ENCODE data around the gene SFMBT2.

- TF ChIP-seq, protein P1, sequence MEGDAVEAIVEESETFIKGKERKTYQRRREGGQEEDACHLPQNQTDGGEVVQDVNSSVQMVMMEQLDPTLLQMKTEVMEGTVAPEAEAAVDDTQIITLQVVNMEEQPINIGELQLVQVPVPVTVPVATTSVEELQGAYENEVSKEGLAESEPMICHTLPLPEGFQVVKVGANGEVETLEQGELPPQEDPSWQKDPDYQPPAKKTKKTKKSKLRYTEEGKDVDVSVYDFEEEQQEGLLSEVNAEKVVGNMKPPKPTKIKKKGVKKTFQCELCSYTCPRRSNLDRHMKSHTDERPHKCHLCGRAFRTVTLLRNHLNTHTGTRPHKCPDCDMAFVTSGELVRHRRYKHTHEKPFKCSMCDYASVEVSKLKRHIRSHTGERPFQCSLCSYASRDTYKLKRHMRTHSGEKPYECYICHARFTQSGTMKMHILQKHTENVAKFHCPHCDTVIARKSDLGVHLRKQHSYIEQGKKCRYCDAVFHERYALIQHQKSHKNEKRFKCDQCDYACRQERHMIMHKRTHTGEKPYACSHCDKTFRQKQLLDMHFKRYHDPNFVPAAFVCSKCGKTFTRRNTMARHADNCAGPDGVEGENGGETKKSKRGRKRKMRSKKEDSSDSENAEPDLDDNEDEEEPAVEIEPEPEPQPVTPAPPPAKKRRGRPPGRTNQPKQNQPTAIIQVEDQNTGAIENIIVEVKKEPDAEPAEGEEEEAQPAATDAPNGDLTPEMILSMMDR (IDR thresholded peaks at IDR 0.05): no peak
- TF ChIP-seq POLR2A (IDR thresholded peaks at IDR 0.05): no peak
- TF ChIP-seq EP300 (IDR thresholded peaks at IDR 0.05; ENCODE audit: low read depth): no peak
- no peak for TF ChIP-seq POLR2AphosphoS5 (IDR thresholded peaks at IDR 0.05)
Observed at GRCh38 chr10:7314170-7314569, 96.7 kb downstream of the SFMBT2 start.
